NCI-H1105 treated with DMSO at 0.1 percent for 48 hours (cell line): Measurements from ENCODE around the gene LMAN1L.
A peak's percentile ranks its signal among the peaks of the same experiment; 100 is the strongest.

Source experiments
- DNase-seq: peaks from one replicate; lab custom pipeline; 2025; lab: John Stamatoyannopoulos, UW

The LMAN1L gene

DNA sequence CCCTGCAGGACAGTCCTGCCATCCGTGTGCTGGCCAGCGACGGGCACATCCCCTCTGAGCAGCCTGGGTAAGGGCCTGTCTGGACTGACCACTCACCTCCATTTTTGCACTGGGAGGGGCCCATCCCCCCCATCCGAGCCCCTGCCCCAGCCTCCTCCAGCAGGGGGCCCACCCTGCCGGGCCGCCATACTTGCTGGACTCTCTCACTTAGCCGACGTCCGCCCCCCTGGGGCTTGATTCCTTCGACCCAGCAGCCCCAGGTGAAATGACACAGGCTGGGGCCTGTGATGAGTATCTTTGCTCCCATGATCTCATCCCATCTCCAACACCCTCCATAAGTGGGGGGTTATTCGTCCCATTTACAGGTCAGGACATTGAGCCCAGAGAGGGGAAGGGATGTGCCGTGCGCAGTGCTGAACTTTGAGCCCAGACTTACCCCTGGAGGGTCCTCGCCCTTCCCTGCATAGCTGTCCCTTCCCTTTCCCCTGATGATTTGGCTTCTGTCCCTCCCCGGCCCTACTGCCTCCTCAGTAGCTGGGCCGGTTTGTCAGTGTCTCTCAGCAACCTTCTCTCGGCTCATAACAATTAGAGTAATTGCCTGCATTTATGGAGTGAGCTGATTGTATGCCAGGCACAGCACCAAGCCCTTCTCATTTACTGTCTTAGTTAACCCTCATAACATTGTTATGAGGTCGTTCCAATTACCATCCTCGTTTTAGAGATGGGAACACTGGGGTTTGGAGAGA lies 4.2 kb downstream of the LMAN1L start:
- peak; percentile 2 for DNase-seq

DNA sequence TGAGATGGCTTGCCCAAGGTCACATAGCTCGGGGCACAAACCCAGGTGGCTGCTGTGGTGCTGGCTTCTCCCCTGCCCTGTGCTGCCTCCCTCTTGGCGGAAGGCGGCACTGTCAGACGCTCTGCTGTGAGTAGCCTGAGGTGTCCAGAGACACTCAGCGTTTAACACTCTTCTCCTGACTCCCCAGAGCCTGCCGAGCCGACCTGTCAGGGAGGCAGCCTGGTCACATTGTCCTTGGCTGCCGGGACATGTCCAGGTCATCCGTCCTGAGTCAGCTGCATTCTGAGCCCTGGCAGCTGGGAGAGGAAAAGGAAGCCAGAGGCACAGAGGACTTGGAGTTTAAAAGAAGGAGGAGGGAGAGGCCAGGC lies 4.7 kb downstream of the LMAN1L start:
- no peak for DNase-seq

DNA sequence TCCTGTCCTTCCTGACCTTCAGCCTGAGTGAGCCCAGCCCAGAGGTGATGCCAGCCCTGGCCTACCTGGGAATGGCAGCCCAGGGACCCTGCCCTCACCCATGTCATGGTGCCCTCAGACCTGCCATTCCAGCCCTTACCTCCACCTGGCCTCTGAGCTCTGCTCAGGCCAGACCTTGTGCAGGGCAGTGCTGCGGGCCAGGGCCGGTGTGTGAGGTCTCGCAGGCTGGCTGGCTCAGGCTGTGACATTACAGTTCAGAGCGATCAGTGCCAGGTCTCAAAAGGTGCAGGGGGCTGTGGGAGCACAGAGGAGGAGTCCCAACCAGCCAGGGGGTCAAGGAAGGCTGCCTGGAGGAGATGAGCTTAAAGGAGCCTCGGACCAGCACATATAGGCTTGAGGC lies 7.4 kb downstream of the LMAN1L start:
- DNase-seq, result no peak

DNA sequence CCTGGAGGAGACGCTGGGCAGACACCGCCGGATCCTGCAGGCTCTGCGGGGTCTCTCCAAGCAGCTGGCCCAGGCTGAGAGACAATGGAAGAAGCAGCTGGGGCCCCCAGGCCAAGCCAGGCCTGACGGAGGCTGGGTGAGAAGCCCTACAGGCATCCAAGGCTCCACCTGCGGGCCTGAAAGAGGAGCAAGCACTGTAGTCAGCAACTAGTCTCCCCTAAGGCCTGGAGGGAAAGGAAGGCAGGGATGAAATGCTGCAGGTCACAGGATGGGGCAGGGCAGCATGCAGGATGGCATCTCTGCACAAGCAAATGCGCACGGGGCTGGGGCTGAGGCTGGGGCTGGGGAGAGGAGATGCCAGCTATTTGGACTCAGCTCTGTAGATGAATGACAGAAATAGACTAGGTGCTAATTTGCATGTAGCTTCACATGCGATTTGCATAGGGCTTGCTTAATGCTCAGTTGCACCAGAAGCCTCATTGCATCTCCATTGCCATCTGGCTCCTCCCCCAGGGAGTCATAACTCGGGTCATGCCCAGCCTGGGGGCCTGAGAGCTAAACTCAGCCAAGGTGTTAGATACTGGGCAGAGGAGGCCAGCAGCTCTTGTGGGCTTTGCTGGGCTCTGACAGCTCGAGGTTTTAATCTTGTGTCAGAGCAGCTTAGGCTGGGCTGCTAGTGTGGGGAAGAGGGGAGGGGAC lies 8.6 kb downstream of the LMAN1L start:
- DNase-seq, result no peak

DNA sequence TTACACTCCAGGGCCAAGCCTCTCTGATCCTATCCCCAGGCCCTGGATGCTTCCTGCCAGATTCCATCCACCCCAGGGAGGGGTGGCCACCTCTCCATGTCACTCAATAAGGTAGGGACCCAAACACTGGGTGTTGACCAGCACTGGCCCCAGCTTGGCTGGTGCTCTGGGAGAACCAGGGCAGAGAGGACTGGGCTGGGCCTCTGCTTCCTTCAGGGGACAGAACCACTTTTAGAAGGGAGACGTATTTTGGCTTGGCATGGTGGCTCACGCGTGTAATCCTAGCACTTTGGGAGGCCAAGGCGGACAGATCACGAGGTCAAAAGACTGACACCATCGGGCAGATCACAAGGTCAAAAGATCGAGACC lies 9.1 kb downstream of the LMAN1L start:
- no peak for DNase-seq

DNA sequence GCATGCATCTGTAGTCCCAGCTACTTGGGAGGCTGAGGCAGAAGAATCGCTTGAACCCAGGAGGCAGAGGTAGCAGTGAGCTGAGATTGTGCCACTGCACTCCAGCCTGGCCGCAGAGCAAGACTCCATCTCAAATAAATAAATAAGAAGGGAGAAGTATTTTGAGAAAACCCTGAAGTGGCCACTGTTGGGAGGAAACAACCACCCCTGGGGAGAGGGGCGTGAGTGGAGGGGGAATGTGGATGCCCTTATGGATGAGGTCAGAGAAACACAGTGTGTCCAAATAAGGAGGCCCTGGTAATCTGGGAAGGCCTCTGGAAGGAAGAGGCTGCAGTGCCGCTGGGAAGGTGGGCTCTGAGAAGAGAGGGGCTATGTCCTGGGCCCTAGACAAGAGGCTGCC lies 9.6 kb downstream of the LMAN1L start:
- no peak for DNase-seq

DNA sequence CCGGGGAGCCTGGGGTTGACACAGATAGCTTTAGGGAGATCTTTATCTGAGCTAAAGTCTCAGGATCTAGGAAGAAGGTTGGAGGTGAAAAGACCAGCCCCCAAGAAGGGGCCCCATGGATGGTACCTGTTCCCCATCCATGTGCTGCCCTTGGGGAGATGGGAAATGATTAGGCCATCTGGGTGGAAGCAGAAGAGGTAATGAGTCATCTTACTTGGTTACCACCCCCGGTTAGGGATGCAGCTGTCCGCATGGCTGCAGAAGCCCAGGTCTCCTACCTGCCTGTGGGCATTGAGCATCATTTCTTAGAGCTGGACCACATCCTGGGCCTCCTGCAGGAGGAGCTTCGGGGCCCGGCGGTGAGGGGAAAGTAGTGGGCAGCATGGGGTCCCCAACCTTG lies 10.7 kb downstream of the LMAN1L start:
- DNase-seq, result no peak

DNA sequence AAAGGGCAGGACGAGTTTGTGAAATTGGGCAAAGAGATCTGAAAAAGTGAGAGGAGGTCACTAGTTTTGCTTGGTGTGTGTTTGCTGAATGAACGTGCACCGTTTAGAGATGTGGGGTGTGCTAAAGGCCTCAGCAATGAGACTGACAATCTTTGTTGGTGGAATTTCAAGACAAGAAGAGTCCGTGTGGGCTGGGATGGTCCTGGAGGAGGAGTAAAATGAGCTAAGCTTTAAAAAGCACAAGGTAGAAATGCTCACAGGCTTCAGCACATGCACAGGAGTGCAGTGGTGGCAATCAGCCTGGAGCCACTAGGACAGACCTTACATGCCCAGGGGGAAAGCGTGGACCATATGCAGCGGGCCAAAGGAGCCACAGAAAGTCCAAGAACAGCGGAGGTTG lies 12.3 kb downstream of the LMAN1L start:
- DNase-seq, result no peak

DNA sequence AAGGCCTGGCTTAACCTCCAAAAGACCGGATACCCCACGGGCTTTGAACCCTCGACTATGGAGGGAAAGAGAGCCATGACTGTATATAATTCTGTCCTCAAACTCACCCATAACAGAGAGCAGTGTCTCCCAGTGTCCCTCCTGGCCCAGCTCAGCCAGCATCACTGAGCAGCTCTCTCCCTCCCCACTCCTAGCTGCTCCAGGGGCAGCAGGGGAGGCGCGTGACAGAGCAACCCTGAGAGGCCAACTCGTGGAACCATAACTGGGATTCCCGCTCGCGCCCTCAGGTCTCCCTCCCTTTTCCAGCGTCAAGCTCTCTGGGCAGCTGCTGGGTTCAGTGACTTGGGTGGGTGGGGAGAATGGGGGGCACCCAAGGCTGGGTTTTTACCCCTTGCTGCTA lies 13.2 kb downstream of the LMAN1L start:
- DNase-seq, result no peak

DNA sequence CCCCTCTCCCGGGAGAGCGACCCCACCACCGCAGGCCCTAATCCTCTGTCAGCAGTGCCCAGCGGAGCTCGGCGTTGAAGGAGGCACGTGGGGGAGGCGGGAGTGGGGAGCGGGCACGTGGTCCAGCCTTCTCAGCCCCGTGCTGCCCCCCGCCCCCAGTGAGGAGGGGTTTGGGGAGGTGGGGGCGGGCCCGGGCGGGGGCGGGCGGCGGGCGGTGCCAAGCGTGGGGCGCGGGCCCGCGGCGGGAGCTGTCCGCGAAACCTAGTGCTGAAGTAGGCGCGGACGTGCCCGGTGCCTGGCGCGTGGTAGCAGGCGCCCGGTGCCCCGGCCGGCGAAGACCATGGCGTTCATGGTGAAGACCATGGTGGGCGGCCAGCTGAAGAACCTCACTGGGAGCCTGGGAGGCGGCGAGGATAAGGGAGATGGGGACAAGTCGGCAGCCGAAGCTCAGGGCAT lies 13.8 kb downstream of the LMAN1L start, which contains the start of gene CPLX3:
TSS of gene CPLX3 (plus strand) at position 264 of the 456 bp plus-strand sequence. CDS start at position 341, 77 bp downstream.
- DNase-seq, result no peak

DNA sequence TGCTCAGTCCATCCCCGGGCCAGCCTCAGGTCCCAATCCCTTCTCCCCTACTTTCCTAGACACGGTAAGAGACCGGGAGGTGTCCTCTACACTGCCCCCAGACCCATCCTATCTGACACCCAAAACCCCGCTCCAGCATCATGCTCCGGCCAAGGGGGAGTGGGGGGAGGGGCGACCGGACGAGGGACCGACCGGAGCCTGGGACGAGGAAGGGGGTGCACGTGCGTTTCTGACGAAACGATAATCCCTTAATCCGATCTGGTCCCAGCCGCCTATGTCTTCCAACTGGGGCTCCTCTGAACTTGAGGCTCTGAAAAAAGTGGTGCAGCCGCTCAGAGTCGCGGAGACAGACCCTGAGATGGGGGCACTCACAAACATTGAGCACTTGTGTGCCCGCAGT lies 14.3 kb downstream of the LMAN1L start:
- no peak for DNase-seq

DNA sequence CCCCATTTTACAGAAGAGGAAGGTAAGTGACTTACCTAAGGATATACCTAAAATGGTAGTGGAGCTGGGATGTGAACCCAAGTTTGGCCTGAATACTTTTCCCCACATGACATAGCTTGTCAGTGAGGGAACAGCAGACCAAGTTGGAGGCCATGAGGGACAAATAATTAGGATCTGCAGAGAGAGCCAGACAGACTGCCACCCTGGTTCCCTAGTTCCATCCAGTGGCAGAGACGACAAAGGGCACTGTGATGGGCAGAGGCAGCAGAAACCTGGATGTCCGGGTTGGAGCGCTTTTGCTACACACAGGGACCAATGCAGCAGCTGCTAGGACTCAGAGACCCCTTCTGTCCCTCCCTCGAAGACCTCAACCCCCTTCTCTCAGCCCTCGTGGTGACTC lies 15.0 kb downstream of the LMAN1L start:
- no peak for DNase-seq

DNA sequence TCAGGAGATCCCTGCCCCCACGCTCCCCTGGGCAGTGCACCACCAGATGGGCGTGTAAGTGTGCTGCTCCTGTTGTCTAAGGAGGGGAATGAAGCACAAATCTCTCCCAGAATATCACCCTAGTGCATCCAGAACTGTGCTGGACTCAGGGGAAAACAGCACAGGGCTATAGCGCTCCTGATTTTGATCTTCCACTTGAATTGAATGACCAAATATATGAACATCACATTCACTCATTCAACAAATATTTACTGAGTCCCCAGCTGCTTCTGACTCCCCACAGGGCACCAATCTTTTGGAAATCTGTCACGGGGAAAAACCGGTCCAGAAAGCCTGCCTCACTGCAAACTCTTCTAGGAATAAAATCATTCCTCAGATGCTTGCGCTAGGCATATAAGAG lies 16.2 kb downstream of the LMAN1L start:
- DNase-seq, result no peak

DNA sequence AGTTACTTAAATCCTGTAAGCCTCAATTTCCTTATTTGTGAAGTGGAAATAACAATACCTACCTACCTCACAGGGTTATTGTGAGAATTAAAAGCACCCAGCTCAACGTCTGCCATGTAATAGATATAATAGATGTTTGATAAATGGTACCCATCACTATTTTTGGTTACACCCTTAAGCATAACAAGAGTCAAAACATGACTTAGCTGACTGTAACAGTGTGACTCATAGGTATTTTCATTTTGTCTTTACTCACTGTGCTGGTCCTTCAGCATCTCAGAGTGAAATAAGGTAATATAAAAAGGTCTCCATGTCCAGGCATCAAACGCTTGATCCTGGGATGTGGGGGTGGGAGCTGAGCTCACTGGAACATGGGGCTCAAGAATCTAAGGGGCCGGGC lies 16.9 kb downstream of the LMAN1L start:
- no peak for DNase-seq

DNA sequence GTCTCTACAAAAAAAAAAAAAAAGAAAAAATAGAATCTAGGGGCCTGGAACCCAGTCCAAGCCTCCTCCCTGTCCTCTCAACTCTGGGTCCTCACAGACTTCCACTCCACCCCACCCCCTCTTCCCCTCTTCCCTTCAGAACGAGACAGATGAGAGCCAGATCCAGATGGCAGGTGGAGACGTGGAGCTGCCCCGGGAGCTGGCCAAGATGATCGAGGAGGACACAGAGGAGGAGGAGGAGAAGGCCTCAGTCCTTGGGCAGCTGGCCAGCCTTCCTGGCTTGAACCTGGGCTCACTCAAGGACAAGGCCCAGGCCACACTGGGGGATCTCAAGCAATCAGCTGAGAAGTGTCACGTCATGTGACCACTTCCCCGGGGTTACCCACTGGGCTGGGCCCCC lies 17.4 kb downstream of the LMAN1L start:
- no peak for DNase-seq

DNA sequence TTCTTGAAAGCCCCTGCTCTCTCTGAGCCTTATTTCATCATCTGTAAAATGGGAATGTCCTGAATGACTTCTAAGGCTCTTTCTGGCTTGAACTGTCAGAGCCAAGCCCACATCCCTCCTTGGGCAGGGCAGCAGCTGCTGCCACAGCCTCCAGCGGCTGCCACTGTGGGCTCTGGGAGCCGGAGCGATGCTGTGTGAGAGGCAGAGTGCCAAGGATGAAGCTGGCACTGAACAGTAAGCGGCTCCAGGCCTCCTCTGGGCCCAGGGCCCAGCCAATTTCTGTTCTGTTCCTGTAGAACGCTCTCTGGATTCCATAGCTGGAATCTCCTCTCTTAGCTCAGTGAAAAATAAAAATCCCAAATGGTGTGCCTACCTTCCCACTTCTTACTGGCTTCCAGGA lies 18.2 kb downstream of the LMAN1L start:
- no peak for DNase-seq

DNA sequence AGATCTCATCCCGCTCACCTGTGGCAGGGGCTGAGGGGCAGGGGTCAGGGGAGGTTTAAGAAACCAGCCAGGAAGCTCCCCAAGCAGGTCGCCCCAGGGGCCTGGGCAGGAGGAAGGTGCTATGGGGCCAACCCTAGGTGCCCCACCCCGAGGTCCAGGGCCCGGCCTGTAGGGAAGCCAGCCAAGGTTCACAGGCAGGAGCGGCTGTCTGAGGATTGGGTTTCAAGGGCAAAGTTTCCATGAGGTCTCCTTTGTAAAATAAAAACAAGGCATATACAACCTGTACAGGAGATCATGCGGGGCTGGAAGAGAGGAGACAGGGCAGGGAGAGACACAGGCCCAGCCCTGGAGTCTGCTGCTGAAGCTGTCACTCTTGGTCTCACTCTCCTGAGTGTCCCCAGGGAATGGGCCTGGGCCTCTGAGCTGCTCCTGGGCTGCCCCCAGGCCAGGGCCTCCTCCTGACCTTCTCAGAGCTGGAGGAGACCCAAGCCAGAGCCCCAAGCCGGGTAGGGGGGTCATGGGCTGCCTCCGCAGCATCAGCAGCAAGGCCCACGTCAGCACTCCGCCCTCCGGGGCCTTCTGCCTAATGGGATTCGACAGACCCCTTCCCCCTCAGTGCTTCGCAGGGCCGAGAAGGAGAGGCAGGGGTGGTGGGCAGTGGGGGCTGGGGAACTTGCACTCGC lies 19.3 kb downstream of the LMAN1L start:
- DNase-seq, result no peak

DNA sequence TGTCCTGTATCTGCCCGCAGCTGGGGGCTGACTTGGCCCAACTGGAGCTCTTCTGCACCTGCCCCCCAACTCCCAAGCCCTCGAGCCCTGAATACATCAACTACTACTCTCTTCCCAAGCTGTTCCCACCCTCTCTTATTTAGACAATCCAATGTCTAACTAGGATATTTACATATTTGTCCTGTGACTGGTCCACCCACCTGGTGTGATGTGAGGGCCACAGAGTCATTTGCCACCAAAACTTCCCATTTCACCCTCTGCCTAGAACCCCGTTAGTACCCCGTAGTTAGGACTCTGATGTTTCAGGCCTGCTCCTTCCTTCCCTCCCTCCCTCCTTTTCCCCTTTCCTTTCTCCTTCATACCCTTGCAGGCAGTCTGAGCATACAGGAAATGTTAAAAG lies 20.2 kb downstream of the LMAN1L start:
- no peak for DNase-seq

DNA sequence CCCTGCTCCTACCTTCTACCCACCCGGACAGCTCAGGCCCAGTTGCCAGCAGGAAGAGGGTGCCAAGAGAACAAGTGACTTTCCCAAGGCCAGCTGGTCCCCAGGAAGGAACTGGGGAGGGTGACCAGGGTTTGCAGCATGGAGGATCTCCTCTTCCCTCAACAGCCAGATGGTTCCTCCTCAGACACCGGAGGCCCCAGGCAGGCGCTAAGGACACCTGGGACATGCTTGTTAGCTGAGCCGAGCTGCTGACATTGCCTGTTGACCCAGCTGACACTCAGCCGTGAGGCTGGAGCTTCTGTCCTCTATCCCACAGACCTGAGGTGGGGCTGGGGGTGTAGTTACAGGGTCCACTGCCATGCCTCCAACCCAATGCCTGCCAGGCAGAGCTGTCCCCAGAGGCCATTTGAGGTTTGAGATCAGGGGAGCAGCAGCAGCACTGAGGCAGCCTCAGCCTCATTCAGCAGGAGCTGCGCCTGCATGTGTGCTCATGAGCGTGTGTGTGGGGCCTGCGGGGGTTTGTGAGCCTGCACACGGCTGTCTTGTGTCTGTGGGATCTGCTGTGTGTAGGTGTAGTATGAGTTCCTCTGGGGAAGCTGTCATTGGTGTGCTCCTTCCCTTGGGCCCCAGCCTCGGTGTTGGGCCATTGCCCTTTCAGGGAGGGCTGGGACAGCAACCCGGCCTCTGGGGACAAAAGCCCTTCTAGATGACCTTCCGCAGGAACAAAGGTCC lies 20.9 kb downstream of the LMAN1L start:
- no peak for DNase-seq

DNA sequence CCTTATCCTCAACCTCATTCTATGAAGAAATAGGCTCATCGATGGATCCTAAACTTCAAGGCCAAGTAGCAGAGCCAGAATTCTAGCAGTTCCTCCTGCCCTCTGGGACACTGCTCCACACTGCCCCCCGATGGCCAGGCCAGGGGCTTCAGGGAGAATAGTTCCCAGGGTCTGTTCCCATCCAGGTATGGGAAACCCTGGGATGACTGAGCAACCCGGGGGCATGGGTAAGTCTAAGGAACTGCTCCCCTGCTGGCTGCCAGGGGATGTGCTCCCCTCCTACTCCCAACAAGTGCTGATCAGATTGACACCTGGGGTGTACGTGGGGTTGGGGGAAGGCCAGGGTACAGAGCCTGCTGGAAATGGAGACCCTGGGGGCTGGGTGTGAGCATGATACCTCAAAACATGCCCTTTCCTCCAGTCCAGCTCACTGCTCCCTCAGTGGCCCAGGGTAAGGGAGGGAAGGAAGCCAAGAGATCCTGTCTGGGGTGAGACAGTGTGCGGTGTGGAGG lies 22.7 kb downstream of the LMAN1L start:
- no peak for DNase-seq

DNA sequence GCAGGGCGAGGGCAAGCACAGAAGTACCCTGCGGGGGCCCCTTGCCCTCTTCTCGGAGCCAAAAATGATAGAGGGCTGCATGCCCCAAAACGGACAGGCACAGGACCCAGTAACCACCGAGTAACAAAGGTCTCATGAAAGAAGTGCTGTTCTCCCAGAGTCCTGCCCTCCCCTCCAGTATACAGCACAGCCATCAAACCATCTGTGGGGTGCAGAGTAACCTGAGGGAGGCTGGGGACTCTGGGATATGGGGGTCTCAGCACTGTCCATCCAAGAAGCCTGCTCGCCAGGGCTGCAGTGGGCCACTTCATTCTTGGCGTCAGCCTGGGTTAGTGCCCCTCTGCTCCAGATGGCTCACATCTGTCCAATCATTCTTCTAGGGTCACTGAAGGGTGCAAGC lies 24.2 kb downstream of the LMAN1L start:
- DNase-seq, result no peak

DNA sequence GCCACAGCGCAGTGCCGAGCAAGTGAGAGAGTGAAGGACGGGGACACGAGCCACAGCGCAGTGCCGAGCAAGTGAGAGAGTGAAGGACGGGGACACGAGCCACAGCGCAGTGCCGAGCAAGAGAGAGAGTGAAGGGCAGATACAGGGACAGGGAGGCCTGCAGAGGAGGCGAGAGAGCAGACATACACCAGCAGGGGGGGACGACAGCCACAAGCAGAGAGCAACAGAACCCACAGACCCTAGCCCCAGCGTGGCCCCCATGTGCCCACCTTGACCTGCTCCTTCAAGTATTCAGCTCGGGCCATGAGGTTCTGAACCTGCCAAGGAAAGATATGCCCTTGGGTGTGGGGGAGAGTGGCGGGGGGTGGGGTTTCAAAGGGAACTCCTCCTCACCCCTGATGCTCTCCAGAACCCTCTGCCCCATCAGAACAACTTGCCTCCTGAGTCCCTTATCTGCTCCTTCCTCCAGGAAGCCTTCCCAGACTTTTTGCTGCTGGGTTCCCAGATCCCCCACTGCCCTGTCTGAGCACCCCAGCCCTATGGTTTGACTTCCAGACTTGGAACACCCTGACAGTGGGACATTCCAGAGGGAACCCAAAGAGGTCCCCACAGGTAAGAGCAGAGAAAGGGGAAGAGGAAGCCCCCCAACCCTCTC lies 25.0 kb downstream of the LMAN1L start:
- no peak for DNase-seq
